GM20000 (cell line): ENCODE data around the gene PHACTR1.

Experiments used
- DNase-seq: peaks from one replicate; pipeline ENCODE4 v3.0.0; 2012; ENCODE audit warnings: low spot score
- TF ChIP-seq, protein P1 (sequence below): IDR thresholded peaks from 2 replicates; pipeline ENCODE4 v1.5.1; 2012; ENCODE audit warnings: mild to moderate bottlenecking, control low read depth; ENCODE audit errors: extremely low read depth, missing control alignments

The PHACTR1 gene

DNA sequence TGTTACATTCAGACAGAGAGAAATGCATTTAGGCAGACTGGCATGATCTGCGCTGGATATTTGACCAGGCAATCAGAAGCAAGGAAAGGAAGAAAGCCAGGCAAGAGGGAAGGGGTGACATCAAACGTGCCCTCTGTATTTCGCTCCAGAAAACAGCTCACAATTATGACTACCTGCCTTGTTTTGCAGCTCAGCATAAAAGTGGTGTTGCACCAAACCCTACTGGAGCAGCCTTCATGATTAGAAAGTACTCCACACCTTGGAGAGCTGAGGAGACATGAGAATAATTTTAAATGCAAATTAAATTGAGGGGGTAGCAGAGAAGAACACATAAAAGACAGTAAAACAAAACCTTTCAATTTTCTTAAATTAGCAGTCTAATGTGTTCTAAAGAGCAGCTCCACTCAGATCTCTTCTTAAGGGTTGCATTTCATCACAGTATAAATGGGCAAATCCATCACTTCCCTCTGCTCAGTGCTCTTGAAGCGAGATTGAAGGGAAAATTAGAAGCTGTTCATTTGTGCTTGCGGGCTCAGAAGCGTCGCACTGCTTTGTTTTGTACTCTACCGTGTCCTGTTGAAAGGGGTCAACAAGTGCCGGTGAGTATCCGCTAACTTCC is at the start of gene PHACTR1:
Gene PHACTR1, plus strand, starts transcription at position 470 of the 619 bp plus-strand sequence.
- DNase-seq: no peak
- TF ChIP-seq, protein P1, sequence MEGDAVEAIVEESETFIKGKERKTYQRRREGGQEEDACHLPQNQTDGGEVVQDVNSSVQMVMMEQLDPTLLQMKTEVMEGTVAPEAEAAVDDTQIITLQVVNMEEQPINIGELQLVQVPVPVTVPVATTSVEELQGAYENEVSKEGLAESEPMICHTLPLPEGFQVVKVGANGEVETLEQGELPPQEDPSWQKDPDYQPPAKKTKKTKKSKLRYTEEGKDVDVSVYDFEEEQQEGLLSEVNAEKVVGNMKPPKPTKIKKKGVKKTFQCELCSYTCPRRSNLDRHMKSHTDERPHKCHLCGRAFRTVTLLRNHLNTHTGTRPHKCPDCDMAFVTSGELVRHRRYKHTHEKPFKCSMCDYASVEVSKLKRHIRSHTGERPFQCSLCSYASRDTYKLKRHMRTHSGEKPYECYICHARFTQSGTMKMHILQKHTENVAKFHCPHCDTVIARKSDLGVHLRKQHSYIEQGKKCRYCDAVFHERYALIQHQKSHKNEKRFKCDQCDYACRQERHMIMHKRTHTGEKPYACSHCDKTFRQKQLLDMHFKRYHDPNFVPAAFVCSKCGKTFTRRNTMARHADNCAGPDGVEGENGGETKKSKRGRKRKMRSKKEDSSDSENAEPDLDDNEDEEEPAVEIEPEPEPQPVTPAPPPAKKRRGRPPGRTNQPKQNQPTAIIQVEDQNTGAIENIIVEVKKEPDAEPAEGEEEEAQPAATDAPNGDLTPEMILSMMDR: no peak

DNA sequence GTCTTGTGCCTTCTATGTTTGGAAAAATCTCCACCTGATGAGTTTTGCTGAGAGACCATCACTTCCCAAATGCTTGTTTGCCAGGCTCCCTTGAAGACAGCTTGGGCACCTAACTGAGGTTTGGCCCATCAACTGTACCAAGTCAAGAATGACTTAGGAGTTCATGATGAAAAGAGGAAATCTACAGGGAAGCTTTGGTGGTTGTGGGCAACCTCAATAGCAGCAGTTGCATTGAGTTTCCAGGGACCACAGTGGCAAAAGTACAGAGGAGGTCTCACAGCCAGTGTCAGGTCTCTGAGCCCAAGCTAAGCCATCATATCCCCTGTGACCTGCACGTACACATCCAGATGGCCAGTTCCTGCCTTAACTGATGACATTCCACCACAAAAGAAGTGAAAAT is 49.7 kb upstream of the PHACTR1 start:
- TF ChIP-seq, protein P1: no peak
- no peak for DNase-seq

DNA sequence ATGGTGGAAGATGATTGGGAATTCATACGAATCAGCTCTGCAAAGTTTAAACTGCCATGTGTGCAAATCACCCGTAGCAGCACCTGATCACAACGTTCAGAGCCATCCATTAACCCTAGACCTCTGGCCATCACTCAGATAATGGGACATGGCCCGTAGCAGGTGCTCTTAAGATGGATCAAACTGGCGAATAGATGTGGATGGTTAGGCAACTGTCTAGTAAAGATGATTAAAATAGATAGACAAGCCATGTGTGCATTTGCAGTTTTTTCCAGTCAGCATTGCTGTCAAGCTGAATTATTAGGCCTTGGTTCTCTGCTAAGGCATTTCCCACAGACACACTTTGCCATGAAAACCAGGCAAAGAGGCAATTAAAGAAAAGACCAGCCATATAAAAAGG is 40.6 kb upstream of the PHACTR1 start:
- no peak for DNase-seq
- TF ChIP-seq, protein P1: no peak

DNA sequence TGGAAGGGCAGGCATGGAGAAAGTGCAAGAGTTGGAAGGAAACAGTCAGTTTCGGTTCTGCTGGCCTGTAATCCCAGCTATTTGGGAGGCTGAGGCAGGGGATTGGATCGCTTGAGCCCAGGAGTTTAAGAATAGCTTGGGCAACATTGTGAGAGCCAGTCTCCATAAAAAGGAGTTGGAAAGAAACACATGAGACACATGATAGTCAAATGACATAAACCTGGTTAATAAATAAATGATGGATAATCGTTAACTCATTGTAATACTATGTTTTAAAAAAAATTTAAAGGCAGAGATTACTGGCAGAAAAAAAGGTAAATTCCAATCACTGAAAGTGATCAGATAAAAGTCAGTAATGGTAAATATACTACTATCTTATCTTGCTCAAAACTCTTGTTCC is 37.2 kb upstream of the PHACTR1 start:
- DNase-seq: no peak
- TF ChIP-seq, protein P1: no peak

DNA sequence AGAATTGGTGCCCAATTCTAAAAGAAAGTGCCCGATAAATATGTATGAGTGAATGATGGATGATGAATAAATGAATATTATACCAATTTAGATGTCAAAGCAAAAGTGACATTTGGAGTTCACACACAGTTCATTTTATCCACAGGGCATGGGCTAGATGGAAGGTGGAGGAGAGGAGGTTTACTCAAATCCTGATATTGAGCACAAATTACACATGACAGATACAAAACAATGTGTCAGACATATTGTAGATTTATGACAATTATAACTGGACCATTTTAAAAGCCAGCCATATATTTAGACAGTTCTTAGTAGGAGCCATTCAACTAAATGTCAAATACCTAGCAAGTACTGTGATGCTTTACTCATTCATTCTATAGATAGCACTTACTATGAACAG is 23.4 kb upstream of the PHACTR1 start:
- TF ChIP-seq, protein P1: no peak
- DNase-seq: no peak

DNA sequence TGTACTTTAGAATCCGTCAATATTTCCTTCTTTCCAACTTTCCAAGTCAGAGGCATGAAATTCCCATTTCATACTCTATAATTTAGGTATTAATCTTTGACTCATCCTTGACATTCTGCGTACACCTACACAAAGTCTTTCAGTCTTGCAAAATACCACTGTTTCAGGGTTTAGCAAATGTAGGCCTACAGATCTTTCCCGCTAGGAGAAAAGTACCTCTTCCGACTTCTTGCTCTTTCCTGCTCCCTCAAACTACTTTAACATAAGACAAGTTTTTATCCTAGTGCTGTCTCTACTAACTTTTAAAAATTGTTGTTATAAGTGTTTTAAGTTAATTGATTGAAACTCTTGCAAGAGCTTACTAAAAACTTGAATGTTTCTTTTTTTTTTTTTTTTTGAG is 18.3 kb upstream of the PHACTR1 start:
- no peak for DNase-seq
- TF ChIP-seq, protein P1: no peak

DNA sequence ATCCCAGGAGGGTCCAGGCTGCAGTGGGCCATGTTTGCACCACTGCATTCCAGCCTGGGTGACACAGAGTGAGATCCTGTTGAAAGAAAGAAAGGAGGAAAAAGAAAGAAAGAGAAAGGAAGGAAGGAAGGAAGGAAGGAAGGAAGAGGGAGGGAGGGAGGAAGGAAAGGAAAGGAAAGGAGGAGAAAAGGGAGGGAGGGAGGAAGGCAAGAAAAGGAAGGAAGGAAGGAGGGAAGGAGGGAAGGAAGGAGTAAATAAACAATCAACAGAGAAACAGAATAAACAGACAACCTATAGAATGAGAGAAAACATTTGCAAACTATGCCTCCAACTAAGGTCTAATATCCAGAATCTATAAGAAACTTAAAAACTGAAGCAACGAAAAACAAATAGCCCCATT is 11.6 kb upstream of the PHACTR1 start:
- DNase-seq: no peak
- TF ChIP-seq, protein P1: no peak
